ENCODE measurements around the gene GPR171.

Gene GPR171

DNA sequence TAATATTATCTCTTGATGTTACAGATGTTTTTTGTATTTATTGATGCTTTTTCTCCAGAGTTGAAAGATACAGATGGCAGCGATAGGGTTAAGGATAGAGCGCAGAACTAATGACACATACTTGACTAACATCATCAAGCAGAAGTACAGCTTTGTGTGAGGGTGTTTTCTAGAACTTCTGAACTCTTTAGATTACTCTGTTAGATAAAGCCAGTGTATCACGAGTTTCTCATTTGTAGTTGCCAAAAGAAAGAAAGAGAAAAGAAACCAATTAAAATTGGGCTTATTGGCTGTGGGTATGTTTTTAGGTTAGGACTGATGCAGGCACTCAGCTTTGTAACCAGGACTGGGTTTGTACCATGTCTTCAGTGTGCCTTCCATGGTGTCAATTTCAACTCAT, 6.6 kb upstream of the GPR171 start (continued):
- TF ChIP-seq, protein P1, sequence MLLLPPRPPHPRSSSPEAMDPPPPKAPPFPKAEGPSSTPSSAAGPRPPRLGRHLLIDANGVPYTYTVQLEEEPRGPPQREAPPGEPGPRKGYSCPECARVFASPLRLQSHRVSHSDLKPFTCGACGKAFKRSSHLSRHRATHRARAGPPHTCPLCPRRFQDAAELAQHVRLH (tag by site-specific recombination; IDR thresholded peaks at IDR 0.05) = no peak
- no peak for TF ChIP-seq YY2 (tag by site-specific recombination; IDR thresholded peaks at IDR 0.05)
- TF ChIP-seq ZNF768 (tag by site-specific recombination; IDR thresholded peaks at IDR 0.05) = no peak
- no peak for TF ChIP-seq ZNF777 (tag by site-specific recombination; IDR thresholded peaks at IDR 0.05; ENCODE audit: borderline replicate concordance)
- no peak for TF ChIP-seq ZNF555 (tag by site-specific recombination; conservative IDR thresholded peaks at IDR 0.05)
- no peak for TF ChIP-seq GFI1B (tag by site-specific recombination; IDR thresholded peaks at IDR 0.05)

DNA sequence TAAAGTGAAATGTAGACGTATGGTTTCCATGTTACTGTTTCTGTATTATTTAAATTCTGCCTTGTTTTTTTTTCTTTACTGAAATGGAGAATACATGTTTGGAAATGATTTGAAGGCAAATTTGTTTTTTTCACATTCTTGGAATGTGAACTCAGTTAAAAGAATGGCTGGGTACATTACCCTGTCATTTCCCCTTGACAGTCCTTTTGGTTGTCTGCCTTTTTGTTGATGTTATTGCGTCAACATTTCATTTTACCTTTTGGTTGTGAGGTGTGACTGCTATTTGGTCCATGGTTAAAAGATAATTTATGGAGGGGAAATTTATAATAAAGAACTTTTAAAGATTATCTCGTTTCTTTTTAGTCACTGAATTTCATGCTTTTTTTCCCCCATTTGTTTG, 3.2 kb upstream of the GPR171 start:
- no peaks in the 10 kb centered on the region for H3K9me3 ChIP-seq (ENCODE audit: control insufficient read depth, insufficient read depth, low read depth, low read length)
- no peak overlapping the region for H3K4me3 ChIP-seq (ENCODE audit: low read depth, low read length)
- H3K27ac ChIP-seq (ENCODE audit: extremely low read depth, low read depth, low read length) = no peak overlapping the region
- no peaks in the 10 kb centered on the region for H3K36me3 ChIP-seq (ENCODE audit: control insufficient read depth in 2 of 2, insufficient read depth in 1 of 2, low read length in 2 of 2)
- ChIA-PET CTCF (no interaction called here), POLR2A (no interaction called here)
- no peak for TF ChIP-seq ZNF138 (tag by site-specific recombination; IDR thresholded peaks at IDR 0.05; ENCODE audit: borderline replicate concordance)
- TF ChIP-seq ZNF350 (tag by site-specific recombination; IDR thresholded peaks at IDR 0.05) = no peak
- TF ChIP-seq ZNF202 (tag by site-specific recombination; IDR thresholded peaks at IDR 0.05; ENCODE audit: borderline replicate concordance) = no peak
- TF ChIP-seq ZNF140 (tag by site-specific recombination; IDR thresholded peaks at IDR 0.05) = no peak
- TF ChIP-seq ZNF623 (tag by site-specific recombination; IDR thresholded peaks at IDR 0.05) = no peak
- TF ChIP-seq KLF9 (tag by site-specific recombination; IDR thresholded peaks at IDR 0.05; ENCODE audit: low read depth) = no peak
- TF ChIP-seq, protein P2, sequence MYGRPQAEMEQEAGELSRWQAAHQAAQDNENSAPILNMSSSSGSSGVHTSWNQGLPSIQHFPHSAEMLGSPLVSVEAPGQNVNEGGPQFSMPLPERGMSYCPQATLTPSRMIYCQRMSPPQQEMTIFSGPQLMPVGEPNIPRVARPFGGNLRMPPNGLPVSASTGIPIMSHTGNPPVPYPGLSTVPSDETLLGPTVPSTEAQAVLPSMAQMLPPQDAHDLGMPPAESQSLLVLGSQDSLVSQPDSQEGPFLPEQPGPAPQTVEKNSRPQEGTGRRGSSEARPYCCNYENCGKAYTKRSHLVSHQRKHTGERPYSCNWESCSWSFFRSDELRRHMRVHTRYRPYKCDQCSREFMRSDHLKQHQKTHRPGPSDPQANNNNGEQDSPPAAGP (tag by site-specific recombination; IDR thresholded peaks at IDR 0.05) = no peak
- no peak for TF ChIP-seq ZNF391 (tag by site-specific recombination; IDR thresholded peaks at IDR 0.05; ENCODE audit: borderline replicate concordance, low read depth)
- no peak for TF ChIP-seq SALL2 (tag by site-specific recombination; IDR thresholded peaks at IDR 0.05; ENCODE audit: borderline replicate concordance)
- TF ChIP-seq ZNF221 (tag by site-specific recombination; IDR thresholded peaks at IDR 0.05; ENCODE audit: borderline replicate concordance) = no peak
- TF ChIP-seq GLI4 (tag by site-specific recombination; IDR thresholded peaks at IDR 0.05) = no peak
- TF ChIP-seq ZNF248 (tag by site-specific recombination; IDR thresholded peaks at IDR 0.05) = no peak
- TF ChIP-seq ZNF600 (tag by site-specific recombination; IDR thresholded peaks at IDR 0.05) = no peak
- no peak for TF ChIP-seq ZNF707 (tag by site-specific recombination; IDR thresholded peaks at IDR 0.05)
- no peak for TF ChIP-seq ZNF133 (tag by site-specific recombination; IDR thresholded peaks at IDR 0.05)
- H3K4me1 ChIP-seq (ENCODE audit: control insufficient read depth, insufficient read depth, low read length) = no peaks in the 10 kb centered on the region

DNA sequence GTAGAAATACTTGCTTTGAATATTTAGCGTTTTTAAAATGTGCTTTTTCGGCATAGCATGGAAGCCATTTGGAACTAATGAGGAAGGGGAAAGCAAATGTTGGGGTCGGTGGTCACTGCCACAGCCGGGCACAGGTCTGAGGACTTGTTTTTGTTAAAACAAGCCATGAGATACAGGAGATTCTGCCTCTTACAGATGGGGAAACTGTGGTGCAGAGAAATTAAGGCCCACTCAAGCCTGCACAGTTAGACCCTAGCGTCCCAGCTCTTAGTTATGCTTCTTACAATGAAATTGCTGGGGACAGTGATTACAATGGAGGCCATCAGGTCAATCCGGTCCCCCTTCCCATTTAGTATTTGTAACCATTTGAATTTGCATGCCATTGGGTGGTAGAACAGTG, 2.5 kb upstream of the GPR171 start:
- ChIA-PET POLR2A (no interaction called here), CTCF (no interaction called here)
- TF ChIP-seq ZNF302 (tag by site-specific recombination; IDR thresholded peaks at IDR 0.05; ENCODE audit: low read depth) (no peak), ZNF169 (tag by site-specific recombination; IDR thresholded peaks at IDR 0.05) (no peak), ZNF391 (tag by site-specific recombination; IDR thresholded peaks at IDR 0.05; ENCODE audit: borderline replicate concordance, low read depth) (no peak), ZNF521 (tag by site-specific recombination; IDR thresholded peaks at IDR 0.05) (no peak)
- Histone ChIP-seq H3K36me3 (ENCODE audit: control insufficient read depth in 2 of 2, insufficient read depth in 1 of 2, low read length in 2 of 2) (no peaks in the 10 kb centered on the region), H3K9me3 (ENCODE audit: control insufficient read depth, insufficient read depth, low read depth, low read length) (no peaks in the 10 kb centered on the region), H3K4me3 (ENCODE audit: low read depth, low read length) (no peak overlapping the region), H3K27ac (ENCODE audit: extremely low read depth, low read depth, low read length) (no peak overlapping the region), H3K4me1 (ENCODE audit: control insufficient read depth, insufficient read depth, low read length) (no peaks in the 10 kb centered on the region)

All from HEK293 (cell line).